ENCODE results near the gene FTO. TPM values are rescaled to one million over a fixed set of nuclear protein-coding genes. Genes with fewer than 3 reads are reported as not detected.
"Not testable (repeated sequence)": the region's sequence is repeated elsewhere in the genome, so short reads cannot be mapped to it uniquely, and the experiment has no call there.

The FTO gene
- total RNA-seq, 4 donors from 2014 or later = 62.0 to 90.1 (median 75.1) TPM

- Histone ChIP-seq H3K36me3 (peaks cover 0 to 13% of the 10 kb centered on the region in 2 donors), H3K9me3 (no peaks in the 10 kb centered on the region), H3K27ac (no peak overlapping the region), H3K27me3 (no peaks in the 10 kb centered on the region), H3K4me3 (no peak overlapping the region), H3K4me1 (no peaks in the 10 kb centered on the region)
- ATAC-seq (no peak), DNase-seq (no peak)
- in situ Hi-C loops (cut with MboI; ENCODE audit: low sequenced_read_pairs in 4 of 4) = no loop called here
- TF ChIP-seq, protein P1, sequence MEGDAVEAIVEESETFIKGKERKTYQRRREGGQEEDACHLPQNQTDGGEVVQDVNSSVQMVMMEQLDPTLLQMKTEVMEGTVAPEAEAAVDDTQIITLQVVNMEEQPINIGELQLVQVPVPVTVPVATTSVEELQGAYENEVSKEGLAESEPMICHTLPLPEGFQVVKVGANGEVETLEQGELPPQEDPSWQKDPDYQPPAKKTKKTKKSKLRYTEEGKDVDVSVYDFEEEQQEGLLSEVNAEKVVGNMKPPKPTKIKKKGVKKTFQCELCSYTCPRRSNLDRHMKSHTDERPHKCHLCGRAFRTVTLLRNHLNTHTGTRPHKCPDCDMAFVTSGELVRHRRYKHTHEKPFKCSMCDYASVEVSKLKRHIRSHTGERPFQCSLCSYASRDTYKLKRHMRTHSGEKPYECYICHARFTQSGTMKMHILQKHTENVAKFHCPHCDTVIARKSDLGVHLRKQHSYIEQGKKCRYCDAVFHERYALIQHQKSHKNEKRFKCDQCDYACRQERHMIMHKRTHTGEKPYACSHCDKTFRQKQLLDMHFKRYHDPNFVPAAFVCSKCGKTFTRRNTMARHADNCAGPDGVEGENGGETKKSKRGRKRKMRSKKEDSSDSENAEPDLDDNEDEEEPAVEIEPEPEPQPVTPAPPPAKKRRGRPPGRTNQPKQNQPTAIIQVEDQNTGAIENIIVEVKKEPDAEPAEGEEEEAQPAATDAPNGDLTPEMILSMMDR (IDR thresholded peaks at IDR 0.05 in 4 of 5, conservative IDR thresholded peaks at IDR 0.05 in 1 of 5) = no peak
- no peak for TF ChIP-seq POLR2A (IDR thresholded peaks at IDR 0.05)
- intact Hi-C loops (cut with DNase I; ENCODE audit: low total_unique reads) = no loop called here
Measured at GRCh38 chr16:53843084-53843483, 139.1 kb downstream of the FTO start.

- DNase-seq (no peak), ATAC-seq (no peak)
- H3K4me1 ChIP-seq = peaks cover 0 to 4% of the 10 kb centered on the region in 2 donors
- no peak overlapping the region for H3K4me3 ChIP-seq
- H3K36me3 ChIP-seq = peaks cover 0 to 13% of the 10 kb centered on the region in 2 donors
- H3K27me3 ChIP-seq = no peaks in the 10 kb centered on the region
- intact Hi-C loops (cut with DNase I; ENCODE audit: low total_unique reads) = no loop called here
- no peaks in the 10 kb centered on the region for H3K9me3 ChIP-seq
- TF ChIP-seq POLR2A (IDR thresholded peaks at IDR 0.05) = no peak
- TF ChIP-seq, protein P1 (IDR thresholded peaks at IDR 0.05 in 4 of 5, conservative IDR thresholded peaks at IDR 0.05 in 1 of 5) = no peak
- in situ Hi-C loops (cut with MboI; ENCODE audit: low sequenced_read_pairs in 4 of 4) = no loop called here
- no peak overlapping the region for H3K27ac ChIP-seq
Measured at GRCh38 chr16:53844804-53845203, 140.8 kb downstream of the FTO start.

DNA sequence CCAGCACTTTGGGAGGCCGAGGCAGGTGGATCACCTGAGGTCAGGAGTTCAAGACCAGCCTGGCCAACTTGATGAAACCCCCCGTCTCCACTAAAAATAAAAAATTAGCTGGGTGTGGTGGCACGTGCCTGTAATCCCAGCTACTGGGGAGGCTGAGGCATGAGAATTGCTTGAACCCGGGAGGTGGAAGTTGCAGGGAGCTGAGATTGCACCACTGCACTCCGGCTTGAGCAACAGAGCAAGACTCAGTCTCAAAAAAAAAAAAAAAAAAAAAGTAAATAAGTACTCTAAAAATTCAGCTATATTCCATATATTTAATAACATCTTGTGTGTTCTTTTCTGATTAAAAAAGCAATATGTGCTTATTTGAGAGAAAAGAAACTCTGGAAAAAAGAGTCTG, 142.6 kb downstream of the FTO start:
- intact Hi-C loops (cut with DNase I; ENCODE audit: low total_unique reads); ATAC-seq; H3K4me3 ChIP-seq; H3K27ac ChIP-seq; H3K27me3 ChIP-seq; DNase-seq; H3K4me1 ChIP-seq; in situ Hi-C loops (cut with MboI; ENCODE audit: low sequenced_read_pairs in 4 of 4); H3K9me3 ChIP-seq: not testable (repeated sequence)
- peaks cover 0 to 13% of the 10 kb centered on the region in 2 donors for H3K36me3 ChIP-seq

- ATAC-seq (no peak), DNase-seq (no peak)
- H3K4me3 ChIP-seq = no peak overlapping the region
- TF ChIP-seq POLR2A (IDR thresholded peaks at IDR 0.05) = no peak
- H3K27ac ChIP-seq = no peak overlapping the region
- H3K36me3 ChIP-seq = peaks cover 0 to 13% of the 10 kb centered on the region in 2 donors
- no peaks in the 10 kb centered on the region for H3K27me3 ChIP-seq
- intact Hi-C loops (cut with DNase I; ENCODE audit: low total_unique reads) (no loop called here), in situ Hi-C loops (cut with MboI; ENCODE audit: low sequenced_read_pairs in 4 of 4) (no loop called here)
- H3K9me3 ChIP-seq = no peaks in the 10 kb centered on the region
- peaks cover 7% of the 10 kb centered on the region in 2 donors for H3K4me1 ChIP-seq
Measured at GRCh38 chr16:53846971-53847370, 143.0 kb downstream of the FTO start.

DNA sequence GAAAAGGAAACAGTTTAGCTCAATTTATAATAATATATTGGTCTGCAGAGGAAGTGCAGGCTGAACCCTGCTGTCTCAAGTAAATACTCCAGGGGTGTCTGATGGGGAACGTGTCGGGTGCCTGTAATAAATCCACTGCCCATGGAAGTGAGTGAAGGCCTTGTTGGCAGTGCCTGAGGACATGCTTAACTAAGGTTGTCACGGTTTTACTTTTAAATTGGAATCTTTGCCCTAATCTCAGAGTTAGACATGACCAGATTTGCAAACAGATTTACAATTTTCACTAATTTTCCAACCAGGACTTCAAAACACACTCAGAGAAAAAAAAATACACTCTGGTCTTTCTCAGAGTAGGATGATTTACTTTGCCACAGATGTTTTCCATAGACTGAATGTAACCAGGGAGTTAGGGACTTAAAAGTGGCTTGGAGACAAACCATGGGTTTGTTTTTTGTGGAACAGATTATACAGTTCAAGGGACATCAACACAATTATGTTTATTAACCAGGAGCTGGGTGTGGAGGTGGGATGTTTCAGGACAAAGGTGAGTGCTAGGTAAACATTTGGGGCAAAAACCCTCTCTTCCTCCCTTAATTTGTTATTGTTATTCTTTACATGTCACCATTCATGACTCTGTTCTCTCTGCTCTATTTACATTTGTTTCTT, 144.5 kb downstream of the FTO start:
- Histone ChIP-seq H3K36me3 (peaks cover 0 to 13% of the 10 kb centered on the region in 2 donors), H3K4me1 (peaks cover 7% of the 10 kb centered on the region in 2 donors), H3K4me3 (no peak overlapping the region), H3K9me3 (no peaks in the 10 kb centered on the region), H3K27ac (no peak overlapping the region), H3K27me3 (no peaks in the 10 kb centered on the region)
- ATAC-seq (no peak), DNase-seq (no peak)
- intact Hi-C loops (cut with DNase I; ENCODE audit: low total_unique reads) = no loop called here
- TF ChIP-seq POLR2A (IDR thresholded peaks at IDR 0.05) = no peak
- in situ Hi-C loops (cut with MboI; ENCODE audit: low sequenced_read_pairs in 4 of 4) = no loop called here

- no peak for TF ChIP-seq POLR2A (IDR thresholded peaks at IDR 0.05)
- TF ChIP-seq, protein P1 (IDR thresholded peaks at IDR 0.05 in 4 of 5, conservative IDR thresholded peaks at IDR 0.05 in 1 of 5) = no peak
Measured at GRCh38 chr16:53848950-53849349, 145.0 kb downstream of the FTO start.

More at GRCh38 chr16:53848950-53849349, 145.0 kb downstream of the FTO start:
- Histone ChIP-seq H3K27me3 (no peaks in the 10 kb centered on the region), H3K9me3 (no peaks in the 10 kb centered on the region), H3K27ac (no peak overlapping the region), H3K36me3 (peaks cover 0 to 13% of the 10 kb centered on the region in 2 donors), H3K4me3 (no peak overlapping the region), H3K4me1 (peaks cover 7% of the 10 kb centered on the region in 2 donors)
- intact Hi-C loops (cut with DNase I; ENCODE audit: low total_unique reads) = no loop called here
- ATAC-seq (no peak), DNase-seq (no peak)
- in situ Hi-C loops (cut with MboI; ENCODE audit: low sequenced_read_pairs in 4 of 4) = no loop called here

Measured in gastrocnemius medialis (tissue), 4 donors.